Fibroblast of skin of right quadriceps (primary cell): Measurements from ENCODE around the gene IQSEC2.
A peak's percentile ranks its signal among the peaks of the same experiment; 100 is the strongest.

Experiments
- DNase-seq: peaks from one replicate; pipeline ENCODE4 v3.0.0-alpha.2; 2013

Gene IQSEC2

DNA sequence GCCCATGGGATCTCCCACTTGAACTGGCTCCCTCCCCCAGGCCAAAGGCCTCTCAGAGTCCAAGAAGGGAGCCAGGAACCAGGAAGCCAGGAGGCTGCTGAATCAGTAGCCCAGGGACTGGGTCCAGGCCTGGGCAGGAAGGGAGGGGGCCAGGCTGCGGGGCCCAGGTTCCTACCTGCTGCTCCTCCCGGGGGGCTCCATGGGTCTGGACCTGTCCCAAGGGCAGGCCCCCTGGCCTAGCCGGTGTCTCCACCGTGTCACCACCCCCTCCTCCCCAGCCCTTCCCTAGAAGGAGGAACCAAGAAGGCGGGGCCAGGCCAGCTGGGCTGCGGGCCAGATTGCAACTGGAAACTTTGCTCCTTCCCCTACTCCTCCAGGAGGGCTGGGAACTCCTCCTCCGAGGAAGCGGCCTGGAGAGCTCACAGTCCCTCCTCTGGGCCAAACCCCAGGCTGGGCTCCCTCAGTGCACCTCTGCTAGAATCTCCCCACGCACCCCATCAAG, at the start of gene IQSEC2:
TSS of gene IQSEC2 (minus strand) at position 264 of the 502 bp plus-strand sequence.
- DNase-seq, result peak; percentile 79

DNA sequence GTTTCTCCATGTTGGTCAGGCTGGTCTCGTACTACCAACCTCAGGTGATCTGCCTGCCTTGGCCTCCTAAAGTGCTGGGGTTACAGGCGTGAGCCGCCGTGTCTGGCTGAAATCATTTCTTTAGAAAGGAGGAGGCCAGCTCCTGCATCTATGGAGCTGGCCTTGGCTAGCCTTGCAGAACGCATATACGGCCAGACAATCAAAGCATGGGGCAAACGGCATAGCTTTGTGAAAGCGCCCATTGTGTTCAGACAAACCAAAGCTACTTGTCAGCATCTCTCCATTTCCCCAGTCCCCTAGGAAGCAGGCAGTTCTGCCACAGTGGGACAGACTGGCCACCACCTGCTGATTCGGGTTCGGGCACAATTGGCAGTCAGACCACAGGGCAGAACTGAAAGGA, 48.9 kb upstream of the IQSEC2 start:
- no peak for DNase-seq

DNA sequence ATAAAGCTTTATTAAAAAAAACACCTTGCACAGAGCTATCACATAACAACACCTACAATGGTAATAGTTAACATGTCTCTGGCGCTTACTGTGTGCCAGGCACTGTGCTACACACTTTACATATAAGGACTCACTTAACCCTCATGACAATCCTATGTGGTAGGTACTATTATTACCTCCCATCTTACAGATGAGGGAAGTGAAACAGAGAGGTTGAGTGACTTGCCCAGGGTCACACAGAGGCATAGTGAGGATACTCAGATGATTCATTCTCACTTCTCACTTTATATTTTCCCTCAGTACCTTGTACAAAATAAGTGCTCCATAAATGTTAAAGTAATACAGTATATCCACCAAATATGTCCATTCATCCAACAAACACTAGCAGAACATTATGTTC, 43.4 kb upstream of the IQSEC2 start:
- DNase-seq, result no peak

DNA sequence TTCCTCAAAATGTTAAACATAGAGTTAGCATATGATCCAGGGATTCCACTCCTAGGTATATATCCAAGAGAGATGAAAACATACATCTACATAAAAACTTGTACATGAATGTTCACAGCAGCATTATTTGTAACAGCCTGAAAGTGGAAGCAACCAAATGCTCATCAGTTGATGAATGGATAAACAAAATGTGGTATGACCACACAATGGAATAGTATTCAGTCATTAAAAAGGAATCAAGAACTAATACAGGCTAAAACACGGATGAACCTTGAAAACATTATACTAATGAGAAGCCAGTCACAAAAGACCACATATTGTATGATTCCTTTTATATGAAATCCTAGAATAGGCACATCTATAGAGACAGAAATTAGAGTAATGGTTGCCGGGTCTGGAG, 42.7 kb upstream of the IQSEC2 start:
- no peak for DNase-seq

DNA sequence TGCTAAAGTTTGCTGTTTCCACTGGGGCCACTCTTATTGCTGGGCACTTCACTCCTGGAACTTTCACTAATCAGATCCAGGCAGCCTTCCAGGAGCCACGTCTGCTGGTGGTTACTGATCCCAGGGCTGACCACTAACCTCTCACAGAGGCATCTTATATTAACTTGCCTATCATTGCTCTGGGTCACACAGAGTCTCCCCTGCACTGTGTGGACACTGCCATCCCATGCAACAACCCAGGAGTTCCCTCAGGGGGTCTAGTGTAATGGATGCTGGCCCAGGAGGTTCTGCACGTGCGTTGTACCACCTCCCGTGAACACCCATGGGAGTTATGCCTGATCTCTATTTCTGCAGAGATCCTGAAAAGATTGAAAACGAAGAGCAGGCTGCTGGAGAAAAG, 41.8 kb upstream of the IQSEC2 start:
- DNase-seq, result no peak

DNA sequence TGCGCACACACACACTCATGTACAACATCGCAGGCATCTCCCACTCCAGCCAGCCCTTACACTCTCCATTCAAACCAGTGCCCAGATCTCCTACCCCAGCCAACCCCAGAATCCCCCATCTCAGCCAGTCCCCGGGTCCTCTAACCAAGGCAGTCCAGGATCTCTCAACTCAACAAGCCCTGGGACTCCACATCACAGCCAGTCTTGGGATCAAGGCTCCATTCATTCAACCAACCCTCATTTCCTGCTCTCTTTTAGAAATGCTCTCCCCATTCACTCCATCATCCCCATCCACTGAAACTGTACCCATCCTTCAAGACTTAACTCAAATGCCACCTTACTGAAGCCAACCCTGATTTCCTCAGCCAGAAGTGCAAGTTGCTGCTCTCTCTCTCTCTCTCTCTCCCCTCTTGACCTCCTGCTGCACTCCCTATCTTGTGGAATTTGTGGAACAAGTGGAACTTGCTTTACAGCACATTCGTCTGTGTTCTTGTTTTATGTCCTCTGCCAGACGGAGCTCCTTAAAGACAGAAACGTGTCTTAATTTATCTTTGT, 40.6 kb upstream of the IQSEC2 start:
- DNase-seq, result no peak

DNA sequence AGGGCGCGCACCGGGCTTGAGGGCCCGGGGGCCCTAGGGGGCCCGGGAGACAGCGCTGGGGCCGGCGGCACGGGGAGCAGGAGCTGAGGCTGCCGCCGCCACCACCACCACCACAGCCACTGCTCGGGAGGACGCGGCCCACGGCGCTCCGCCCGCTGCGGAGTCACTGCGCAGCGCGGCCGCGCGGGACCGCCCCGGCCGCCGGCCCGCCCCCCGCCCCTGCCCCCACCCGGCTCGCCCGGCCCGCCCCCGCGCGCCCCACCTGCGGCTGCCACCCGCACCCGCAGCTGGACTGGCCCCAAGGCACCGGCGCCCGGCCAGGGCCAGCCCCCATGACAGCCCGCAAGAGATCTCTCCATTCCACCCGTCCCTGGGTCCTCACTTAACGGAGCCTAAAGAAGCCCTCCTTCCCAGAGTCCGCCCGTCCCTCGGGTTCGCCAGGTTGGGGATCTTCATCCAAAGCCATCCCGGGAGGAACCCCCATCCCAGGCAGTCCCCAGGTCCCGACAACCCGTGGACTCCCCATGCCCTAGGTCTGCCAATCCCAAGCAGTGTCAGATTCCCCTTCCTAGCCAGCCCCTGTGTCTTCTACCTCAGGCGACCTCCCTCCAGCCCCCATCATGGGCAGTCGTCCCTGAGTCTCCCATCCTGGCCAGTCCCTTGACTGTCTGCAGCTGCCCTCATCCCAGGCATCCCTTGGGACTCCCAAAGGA, 40.0 kb upstream of the IQSEC2 start:
- no peak for DNase-seq

DNA sequence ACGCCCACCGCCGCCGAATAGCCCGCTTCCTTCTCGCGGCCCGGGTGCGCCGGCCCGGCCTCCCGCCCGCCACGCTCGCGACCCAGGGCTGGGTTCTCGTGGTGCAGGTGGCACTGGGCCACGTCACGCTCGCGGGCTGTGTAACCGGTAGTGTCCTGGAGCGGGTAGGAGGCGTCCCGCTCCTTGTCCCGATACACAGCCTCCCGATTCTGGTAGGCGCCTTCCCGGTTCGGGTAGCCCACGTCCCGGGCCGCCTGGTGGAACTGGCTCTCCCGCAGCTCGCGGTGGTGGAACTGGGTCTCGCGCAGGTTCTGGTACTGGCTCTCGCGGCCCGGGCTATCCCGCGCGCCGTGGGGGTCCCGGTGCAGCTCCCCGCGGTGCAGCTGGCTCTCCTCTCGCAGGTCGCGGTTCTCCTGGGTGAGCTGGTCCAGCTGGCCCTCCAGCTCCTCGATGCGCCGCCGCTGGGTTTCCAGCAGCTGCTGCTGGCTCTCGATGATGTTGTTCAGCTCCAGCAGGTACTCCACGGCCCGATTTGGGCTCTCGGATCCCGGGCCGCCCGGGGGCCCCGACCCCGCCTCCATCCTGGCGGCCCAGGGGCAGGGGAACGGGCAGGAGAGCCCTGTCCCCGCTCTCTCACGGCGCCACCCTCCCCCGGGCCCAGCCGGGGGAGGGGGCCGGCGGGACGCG, 39.3 kb upstream of the IQSEC2 start:
- DNase-seq, result no peak

DNA sequence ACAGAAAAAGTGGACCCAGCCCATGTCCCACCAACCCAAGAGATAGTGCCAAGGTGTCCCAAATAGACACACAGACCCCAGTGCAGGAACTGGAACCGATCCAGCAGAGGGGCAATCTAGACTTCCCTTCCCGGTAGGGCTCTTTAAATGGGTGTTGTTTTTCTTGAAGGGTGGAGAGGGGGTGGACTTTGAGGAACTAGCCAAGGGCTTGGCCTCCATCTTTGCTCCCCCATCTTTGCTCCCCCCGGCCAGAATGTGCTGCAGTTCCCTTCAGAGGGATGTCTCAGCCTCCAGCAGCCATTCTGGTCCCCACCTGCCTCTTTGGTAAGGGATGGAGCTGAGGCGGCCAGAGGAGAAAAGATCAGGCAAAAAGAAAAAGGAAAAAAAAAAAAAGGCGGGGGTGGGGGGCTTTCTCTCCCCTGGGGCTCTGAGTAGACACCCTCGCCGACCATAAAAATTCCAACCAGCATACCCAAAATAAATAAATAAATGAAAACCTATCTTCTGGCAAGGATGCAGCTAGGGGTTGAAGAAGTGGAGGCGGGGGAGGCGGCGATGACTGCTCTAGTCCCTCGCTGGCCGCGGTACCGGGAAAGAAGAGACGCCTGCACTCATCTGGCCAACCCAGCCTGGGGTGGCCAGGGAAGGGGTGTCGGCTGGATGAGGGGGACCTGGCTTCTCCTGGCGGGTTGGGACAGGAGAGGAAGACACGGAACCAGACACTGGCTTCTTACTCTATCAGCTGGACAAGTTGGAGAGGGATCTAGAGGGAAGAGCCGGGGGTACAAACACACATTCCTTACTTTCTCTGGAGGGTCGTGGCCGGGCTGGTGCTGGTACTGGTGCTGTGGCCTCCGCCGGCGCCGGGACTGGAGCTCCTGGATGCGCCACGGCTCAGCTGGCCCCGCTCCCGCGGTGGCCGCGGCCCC, 38.5 kb upstream of the IQSEC2 start:
- no peak for DNase-seq

DNA sequence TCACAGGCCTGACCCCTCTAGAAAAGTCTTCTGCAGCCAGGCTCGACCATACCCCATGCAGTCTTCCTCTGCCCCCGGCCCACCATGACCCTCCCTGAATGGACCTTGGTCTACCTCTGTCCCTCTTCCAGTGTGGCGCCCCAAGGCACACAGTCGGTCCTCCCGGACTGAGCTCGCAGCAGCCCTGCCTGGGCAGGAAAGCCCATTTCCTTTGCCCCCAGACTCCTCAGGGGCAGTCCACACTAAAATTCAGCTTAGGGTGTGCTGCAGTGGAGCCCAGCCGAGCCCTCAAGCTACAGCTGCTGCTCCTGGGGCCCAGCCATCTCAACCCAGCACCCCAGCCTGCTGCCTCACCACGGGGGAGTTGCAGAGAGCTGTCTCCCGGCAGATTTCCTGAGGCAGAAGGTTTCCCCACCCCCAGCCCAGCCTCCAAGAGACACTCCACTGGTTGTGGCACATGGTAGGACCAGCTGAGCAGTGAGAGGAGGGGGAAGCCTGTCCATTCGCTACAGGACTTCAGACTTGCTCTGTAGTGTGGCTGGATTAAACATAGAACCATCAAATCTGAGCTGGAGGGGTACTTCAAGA, 37.5 kb upstream of the IQSEC2 start:
- no peak for DNase-seq

DNA sequence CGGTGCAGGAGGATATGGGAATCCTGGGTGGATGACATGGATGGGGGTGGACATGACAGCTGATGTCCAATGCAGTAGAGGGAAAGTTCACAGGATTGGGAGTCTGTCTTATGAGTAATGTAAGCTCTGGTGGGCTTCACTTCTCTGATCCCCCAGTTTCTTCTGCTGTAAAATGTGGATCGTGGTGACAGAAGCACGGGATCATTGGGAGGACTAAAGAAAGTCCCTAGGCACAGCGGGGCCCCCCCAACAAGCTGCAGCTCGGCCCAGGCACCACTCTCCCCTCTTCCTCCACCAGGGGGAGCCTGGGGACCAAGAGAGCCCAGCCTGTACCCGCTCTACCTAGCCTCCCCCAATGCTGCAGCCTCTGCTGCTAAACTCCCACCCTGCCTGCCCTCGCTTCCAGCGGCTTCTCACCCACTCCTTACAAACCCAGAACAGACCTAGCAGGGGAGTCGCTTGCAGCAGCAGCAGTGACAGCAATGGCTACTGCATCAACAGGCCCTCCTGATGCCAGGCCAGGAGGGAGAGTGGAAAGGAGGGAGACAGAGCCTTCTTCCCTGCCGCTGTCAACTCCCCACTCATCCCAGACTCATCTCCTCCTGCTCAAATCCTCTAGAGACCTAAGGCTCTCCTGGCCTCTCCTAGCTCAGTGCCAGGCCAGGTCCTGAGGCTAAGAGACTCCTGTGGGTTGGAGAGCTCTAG, 36.1 kb upstream of the IQSEC2 start:
- peak; percentile 18 for DNase-seq

DNA sequence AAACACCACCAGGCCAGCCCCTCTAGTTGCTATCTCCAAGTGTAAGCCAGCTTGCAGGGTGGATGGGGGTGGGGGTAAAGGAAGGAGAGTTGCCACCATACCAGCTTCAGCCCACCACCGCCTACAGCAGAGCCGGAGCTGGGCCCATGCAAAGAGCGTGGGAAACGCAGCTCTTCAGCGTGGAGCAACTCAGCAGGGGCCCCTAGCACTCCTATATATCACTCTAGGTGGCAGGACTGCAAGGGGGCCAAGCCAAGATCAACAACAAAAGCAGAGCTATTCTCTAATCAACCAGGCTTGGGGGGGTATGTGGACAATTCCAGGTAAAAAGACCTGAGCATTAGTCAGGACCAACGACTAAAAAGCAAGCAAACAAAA, 35.5 kb upstream of the IQSEC2 start:
- DNase-seq, result no peak

DNA sequence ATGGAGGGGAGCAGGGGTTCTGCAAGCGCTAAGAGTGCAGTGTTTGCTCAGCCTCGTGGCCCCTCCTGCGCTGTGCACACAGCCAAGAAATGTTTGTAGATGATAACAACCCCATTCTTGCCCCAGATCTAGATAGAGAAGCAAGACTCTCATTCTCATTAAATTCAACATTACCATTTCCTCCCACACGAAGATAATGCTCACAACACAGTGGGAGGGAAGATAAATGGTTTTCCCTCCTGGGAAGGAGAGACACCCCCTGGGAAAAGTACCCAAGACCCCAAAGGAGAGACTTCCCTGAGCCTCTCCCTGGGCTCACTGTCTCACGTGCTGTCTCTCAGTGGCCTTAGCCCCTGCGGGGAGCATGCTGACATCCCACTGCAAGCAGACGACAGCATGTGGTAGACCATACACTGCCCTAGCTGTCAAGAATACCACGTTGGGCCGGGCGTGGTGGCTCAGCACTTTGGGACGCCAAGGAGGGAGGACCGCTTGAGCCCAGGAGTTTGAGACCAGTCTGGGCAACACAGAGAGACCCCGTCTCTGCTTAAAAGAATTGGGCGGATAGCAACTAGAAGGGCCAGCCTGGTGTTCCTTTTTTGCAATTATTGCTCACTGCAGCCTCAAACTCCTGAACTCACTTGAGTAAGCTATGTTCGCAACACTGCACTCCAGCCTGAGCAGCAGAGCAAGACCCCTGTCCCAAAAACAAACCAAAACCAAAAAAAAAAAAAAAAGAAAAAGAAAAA, 34.9 kb upstream of the IQSEC2 start:
- DNase-seq, result no peak

DNA sequence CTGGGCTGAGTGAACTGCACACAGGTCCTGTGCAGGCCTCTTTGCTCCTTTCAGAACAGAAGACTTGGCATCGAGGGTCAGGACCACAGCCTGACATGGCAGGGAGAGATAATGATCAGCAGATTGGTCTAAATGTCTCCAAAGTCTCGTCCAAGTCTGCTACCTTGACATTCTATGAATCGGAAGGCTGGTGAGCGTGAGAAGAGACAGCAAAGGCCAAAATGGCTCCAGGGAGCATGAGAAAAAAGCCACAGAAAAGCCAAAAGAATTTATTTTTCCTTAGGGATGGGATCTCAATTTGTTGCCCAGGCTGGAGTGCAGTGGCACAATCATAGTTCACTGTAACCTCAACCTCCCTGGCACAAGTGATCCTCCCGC, 32.3 kb upstream of the IQSEC2 start:
- DNase-seq, result no peak

DNA sequence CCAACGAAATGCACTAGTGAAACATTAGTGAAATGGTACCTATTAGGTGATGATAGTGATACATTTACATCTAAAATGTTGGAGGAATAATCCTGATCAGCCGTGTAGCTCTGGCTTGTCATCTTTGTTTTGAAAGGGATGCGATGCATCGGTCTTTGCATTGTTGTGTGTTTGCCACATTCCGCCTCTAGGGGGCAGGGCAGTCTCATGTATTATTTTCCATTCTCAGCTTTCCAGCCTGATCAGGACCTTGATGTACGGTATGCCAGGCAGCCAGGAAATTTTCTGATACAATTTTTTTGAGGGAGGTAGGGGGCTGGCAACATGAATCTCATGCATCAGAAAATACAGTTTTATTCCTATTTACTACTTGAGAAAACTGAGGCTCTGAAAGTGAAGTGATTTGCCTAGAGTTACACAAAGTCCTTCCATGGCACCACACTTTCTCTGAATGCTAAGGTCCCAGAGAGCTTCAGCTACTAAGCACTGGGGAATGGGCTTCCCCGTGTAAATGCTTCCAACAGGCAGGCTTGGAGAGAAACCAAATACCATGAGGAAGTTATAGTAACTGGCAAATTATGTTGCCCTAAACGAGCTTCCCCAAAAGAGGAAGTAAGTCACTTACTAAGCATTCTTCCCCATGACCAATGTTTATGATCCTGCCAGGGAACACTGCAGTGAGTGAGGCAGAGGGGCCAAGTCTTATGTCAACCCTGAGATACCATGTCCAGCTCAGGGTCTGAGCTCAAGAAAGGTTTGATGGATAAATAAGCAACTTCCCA, 31.8 kb upstream of the IQSEC2 start:
- peak; percentile 43 for DNase-seq

DNA sequence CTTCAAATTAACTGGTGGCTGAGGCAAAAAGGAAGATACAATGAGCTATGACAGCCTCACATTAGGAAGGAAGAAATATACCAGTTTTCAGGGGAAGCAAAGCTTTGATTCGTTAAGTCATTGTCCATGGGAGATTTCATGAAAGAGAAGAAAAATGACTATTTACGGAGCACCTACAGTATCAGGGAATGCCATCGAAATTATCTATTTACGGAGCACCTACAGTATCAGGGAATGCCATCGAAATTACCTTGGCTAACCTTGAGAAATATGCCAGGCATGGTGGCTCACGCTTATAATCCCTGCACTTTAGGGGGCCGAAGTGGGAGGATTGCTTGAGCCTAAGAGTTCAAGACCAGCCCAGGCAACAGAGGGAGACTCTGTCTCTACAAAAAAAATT, 28.5 kb upstream of the IQSEC2 start:
- no peak for DNase-seq

DNA sequence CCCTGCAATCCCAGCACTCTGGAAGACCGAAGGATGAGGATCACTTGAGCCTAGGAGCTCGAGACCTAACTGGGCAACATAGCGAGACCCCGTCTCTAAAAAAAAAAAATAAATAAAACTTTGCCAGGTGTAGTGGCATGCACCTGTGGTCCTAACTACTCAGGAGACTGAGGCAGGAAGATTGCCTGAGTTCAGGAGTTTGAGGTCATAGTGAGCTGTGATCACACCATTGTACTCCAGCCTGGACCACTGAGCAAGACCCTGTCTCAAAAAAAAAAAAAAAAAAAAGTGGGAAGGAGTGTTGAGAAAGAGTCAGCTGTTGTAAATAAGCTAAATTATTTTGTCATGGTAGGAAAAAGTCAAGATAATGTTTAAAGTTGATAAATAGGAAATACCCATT, 27.5 kb upstream of the IQSEC2 start:
- DNase-seq, result no peak

DNA sequence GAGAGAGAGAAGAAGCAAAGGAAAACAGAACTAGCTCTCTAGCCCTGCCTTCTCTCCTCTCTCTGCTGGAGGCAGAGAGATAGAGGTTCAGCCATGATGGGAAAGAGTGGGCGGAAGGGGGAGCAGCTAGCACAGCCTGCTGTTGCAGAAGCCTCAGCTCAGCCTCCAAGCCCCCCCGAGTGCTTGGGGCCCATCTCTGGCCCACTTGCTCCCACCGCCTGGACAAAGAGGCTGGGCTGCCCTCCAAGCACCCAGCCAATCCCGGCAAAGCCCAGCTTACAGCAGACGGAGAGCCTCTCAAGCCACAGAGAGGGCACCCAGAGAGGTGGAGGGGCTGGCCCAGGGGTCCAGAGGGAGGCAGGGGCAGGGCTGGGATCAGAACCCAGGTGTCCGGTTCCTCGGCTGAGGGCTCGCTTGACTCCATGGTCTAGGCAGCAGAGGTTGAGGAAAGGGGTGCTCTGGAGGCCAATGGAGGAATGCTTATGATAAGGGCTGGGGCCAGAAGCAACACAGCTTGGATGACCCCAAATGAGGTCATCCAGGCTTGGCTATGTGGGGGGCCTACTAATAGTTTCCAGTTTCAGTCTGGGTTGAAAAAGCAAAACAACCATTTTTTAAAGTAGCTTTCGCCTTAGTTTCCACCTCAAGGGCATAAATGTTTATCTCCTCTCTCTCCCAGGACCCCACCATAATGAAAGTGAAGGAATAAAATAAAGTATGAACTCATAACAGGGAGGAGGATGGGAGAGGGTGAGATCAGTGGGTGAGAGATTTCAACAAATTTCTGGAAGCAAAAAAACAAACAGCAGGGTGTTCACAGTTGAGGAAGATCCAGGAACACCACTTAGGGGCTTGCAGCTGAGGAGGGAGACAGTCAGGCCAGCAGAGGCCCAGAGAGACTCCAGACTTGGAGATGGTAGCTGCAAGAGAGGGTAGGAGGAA, 24.9 kb upstream of the IQSEC2 start:
- no peak for DNase-seq

DNA sequence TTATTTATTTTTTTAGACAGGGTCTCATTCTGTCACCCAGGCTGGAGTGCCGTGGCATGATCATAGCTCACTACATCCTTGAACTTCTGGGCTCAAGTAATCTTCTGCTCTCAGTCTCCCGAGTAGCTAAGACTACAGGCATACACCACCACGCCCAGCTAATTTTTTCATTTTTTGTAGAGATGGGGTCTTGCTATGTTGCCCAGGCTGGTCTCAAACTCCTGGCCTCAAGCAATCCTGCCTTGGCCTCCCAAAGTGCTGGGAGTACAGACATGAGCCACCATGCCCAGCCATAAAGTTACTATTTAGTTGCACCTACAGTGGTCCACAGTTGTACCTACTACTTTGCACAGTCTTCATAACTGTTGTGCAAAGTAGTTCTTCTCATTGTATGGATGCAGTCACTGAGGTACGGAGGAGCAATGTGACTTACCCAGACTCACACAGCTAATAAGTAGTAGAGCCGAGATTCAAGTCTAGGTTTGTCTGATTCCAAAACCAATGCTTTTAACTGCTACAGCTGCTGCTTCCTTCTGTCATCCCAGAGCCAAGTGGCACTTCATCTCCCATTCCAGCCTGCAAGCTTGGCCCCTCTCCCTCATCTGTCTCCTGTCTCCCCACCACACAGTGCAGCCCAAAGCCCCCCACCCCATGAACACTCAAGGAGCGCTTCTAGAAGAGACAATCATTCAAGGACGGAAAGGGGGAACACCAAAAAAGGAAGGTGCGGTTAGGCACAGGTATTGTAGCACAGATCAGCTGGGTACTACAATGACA, 24.0 kb upstream of the IQSEC2 start:
- DNase-seq, result no peak
